Activated CD4-positive, alpha-beta T cell treated with anti-CD3 and anti-CD28 coated beads, Interleukin-2, amount 50 U/mL, for 48 hours (primary cell): ENCODE data around the gene BCL2.
A peak's percentile ranks its signal among the peaks of the same experiment; 100 is the strongest.

Experiments used
- DNase-seq, 2 experiments: peaks; one replicate each; pipeline ENCODE4 v3.0.0-alpha.2; 2020

The BCL2 gene

GRCh38 chr18:63102941-63103744 is 216.4 kb downstream of the BCL2 start:
- no peak for DNase-seq

GRCh38 chr18:63100630-63101055 is 218.9 kb downstream of the BCL2 start:
- no peak for DNase-seq

GRCh38 chr18:63099848-63100629 is 219.5 kb downstream of the BCL2 start:
- DNase-seq: no peak

GRCh38 chr18:63099091-63099840 is 220.3 kb downstream of the BCL2 start:
- no peak for DNase-seq

GRCh38 chr18:63098018-63098981 is 221.3 kb downstream of the BCL2 start:
- DNase-seq: peak; percentile 42 to 57

GRCh38 chr18:63097178-63097577 is 222.4 kb downstream of the BCL2 start:
- DNase-seq: no peak

GRCh38 chr18:63096327-63096874 is 223.2 kb downstream of the BCL2 start:
- no peak for DNase-seq

- DNase-seq: no peak
These were observed 223.8 kb downstream of the BCL2 start for GRCh38 chr18:63095768-63096167.

GRCh38 chr18:63091671-63092364 is 227.8 kb downstream of the BCL2 start:
- no peak for DNase-seq

GRCh38 chr18:63090334-63090733 is 229.2 kb downstream of the BCL2 start:
- DNase-seq: no peak

- DNase-seq: no peak
These were observed 230.5 kb downstream of the BCL2 start for GRCh38 chr18:63089041-63089440.

- no peak for DNase-seq
These were observed 231.3 kb downstream of the BCL2 start for GRCh38 chr18:63088262-63088661.

- no peak for DNase-seq
These were observed 231.9 kb downstream of the BCL2 start for GRCh38 chr18:63087421-63088230.

- DNase-seq: no peak
These were observed 234.0 kb downstream of the BCL2 start for GRCh38 chr18:63085611-63086010.

- DNase-seq: no peak
These were observed 235.3 kb downstream of the BCL2 start for GRCh38 chr18:63084219-63084618.

- no peak for DNase-seq
These were observed 236.0 kb downstream of the BCL2 start for GRCh38 chr18:63083555-63083954.

GRCh38 chr18:63083020-63083531 is 236.5 kb downstream of the BCL2 start:
- DNase-seq: no peak

- no peak for DNase-seq
These were observed 237.1 kb downstream of the BCL2 start for GRCh38 chr18:63082366-63083019.

- DNase-seq: no peak
These were observed 240.5 kb downstream of the BCL2 start for GRCh38 chr18:63079114-63079513.

GRCh38 chr18:63078471-63078870 is 241.1 kb downstream of the BCL2 start:
- DNase-seq: no peak
